ENCODE measurements around the gene EXOC4. TPM values are rescaled to one million over a fixed set of nuclear protein-coding genes. Genes with fewer than 3 reads are reported as not detected.
A peak's percentile ranks its signal among the peaks of the same experiment; 100 is the strongest.

Gene EXOC4
- total and polyA plus RNA-seq, 2 donors (not counting 1 experiment from before 2014, with no cell fraction given) = 79.6 to 158 TPM

DNA sequence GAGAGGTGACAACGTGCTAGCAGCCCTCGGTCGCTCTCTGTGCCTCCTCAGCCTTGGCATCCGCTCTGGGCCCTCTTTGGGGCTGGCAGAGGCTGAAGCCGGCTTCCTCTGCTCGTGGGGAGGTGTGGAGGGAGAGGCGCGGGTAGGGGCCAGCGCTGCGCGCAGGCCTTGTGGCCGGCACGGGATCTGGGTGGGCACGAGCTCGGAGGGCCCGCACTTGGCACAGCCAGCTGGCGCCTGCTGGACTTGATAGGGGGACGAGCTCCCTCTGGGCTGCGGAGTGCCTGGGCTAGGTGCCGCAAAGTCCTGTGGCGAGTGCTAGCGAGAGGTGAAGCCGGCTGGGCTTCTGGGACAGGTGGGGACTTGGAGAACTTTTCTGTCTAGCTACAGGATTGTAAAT, 170.7 kb downstream of the EXOC4 start:
- Histone ChIP-seq H3K27ac (ENCODE audit: insufficient read depth, low read length) (no peak overlapping the region), H4K20me1 (ENCODE audit: control insufficient read depth, extremely low read depth, insufficient read depth, low read length) (no peaks in the 10 kb centered on the region), H2AFZ (ENCODE audit: low read length) (no peak overlapping the region), H3K27me3 (ENCODE audit: control insufficient read depth, insufficient read depth, low read length) (no peaks in the 10 kb centered on the region), H3K4me1 (ENCODE audit: control insufficient read depth, extremely low read depth, insufficient read depth, low read length) (no peaks in the 10 kb centered on the region), H3K9ac (ENCODE audit: insufficient read depth, low read length) (no peak overlapping the region), H3K9me3 (ENCODE audit: control insufficient read depth, insufficient read depth, low read depth, low read length) (no peaks in the 10 kb centered on the region), H3K36me3 (ENCODE audit: control insufficient read depth, insufficient read depth, low read length) (no peaks in the 10 kb centered on the region), H3K4me2 (ENCODE audit: extremely low read depth, insufficient read depth, low read length) (no peak overlapping the region), H3K4me3 (replicated peaks in 1 of 4; ENCODE audit: control extremely low read depth in 1 of 4, insufficient read depth in 1 of 4, low read depth in 3 of 4, low read length in 4 of 4) (no peak overlapping the region), H3K79me2 (ENCODE audit: control insufficient read depth, insufficient read depth, low read length) (no peaks in the 10 kb centered on the region)
- no peak for DNase-seq (ENCODE audit: low read depth in 2 of 2)
- no peak for TF ChIP-seq EZH2 (IDR thresholded peaks at IDR 0.05; ENCODE audit: low read length, missing control alignments)
- no peak for TF ChIP-seq CTCF (conservative IDR thresholded peaks at IDR 0.05 in 1 of 2, IDR thresholded peaks at IDR 0.05 in 1 of 2; ENCODE audit: low read depth in 1 of 2, low read length in 2 of 2)

DNA sequence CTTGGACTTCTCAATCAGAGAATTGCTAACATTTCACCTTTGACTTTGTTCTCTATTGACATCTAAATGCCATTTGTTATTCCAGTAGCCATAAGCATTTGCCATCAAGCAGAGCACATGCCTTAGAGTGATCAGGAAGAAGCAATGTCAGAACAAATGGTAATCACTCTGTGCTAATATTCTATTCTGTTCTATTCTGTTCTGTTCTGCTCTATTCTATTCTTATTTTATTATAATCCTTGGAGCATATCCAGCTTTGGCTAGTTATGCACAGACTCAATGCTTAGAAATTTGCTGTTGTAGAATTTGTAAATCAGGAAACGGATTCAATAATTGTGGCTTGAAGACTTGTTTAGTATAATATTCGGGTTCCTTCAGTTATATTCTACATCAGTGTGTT, 175.4 kb downstream of the EXOC4 start:
- no peaks in the 10 kb centered on the region for H3K27me3 ChIP-seq (ENCODE audit: control insufficient read depth, insufficient read depth, low read length)
- no peak overlapping the region for H3K4me3 ChIP-seq (replicated peaks in 1 of 4; ENCODE audit: control extremely low read depth in 1 of 4, insufficient read depth in 1 of 4, low read depth in 3 of 4, low read length in 4 of 4)
- TF ChIP-seq CTCF (conservative IDR thresholded peaks at IDR 0.05 in 1 of 2, IDR thresholded peaks at IDR 0.05 in 1 of 2; ENCODE audit: low read depth in 1 of 2, low read length in 2 of 2) = no peak
- TF ChIP-seq EZH2 (IDR thresholded peaks at IDR 0.05; ENCODE audit: low read length, missing control alignments) = no peak
- H3K36me3 ChIP-seq (ENCODE audit: control insufficient read depth, insufficient read depth, low read length) = no peaks in the 10 kb centered on the region
- H3K79me2 ChIP-seq (ENCODE audit: control insufficient read depth, insufficient read depth, low read length) = no peaks in the 10 kb centered on the region
- no peak overlapping the region for H3K27ac ChIP-seq (ENCODE audit: insufficient read depth, low read length)
- no peak overlapping the region for H3K4me2 ChIP-seq (ENCODE audit: extremely low read depth, insufficient read depth, low read length)
- DNase-seq (ENCODE audit: low read depth in 2 of 2) = no peak
- H4K20me1 ChIP-seq (ENCODE audit: control insufficient read depth, extremely low read depth, insufficient read depth, low read length) = no peaks in the 10 kb centered on the region
- no peak overlapping the region for H3K9ac ChIP-seq (ENCODE audit: insufficient read depth, low read length)
- no peaks in the 10 kb centered on the region for H3K4me1 ChIP-seq (ENCODE audit: control insufficient read depth, extremely low read depth, insufficient read depth, low read length)
- H2AFZ ChIP-seq (ENCODE audit: low read length) = no peak overlapping the region
- H3K9me3 ChIP-seq (ENCODE audit: control insufficient read depth, insufficient read depth, low read depth, low read length) = no peaks in the 10 kb centered on the region

- Histone ChIP-seq H3K79me2 (ENCODE audit: control insufficient read depth, insufficient read depth, low read length) (no peaks in the 10 kb centered on the region), H3K4me1 (ENCODE audit: control insufficient read depth, extremely low read depth, insufficient read depth, low read length) (no peaks in the 10 kb centered on the region), H3K36me3 (ENCODE audit: control insufficient read depth, insufficient read depth, low read length) (no peaks in the 10 kb centered on the region), H3K9me3 (ENCODE audit: control insufficient read depth, insufficient read depth, low read depth, low read length) (no peaks in the 10 kb centered on the region), H3K4me3 (replicated peaks in 1 of 4; ENCODE audit: control extremely low read depth in 1 of 4, insufficient read depth in 1 of 4, low read depth in 3 of 4, low read length in 4 of 4) (no peak overlapping the region), H3K9ac (ENCODE audit: insufficient read depth, low read length) (no peak overlapping the region), H2AFZ (ENCODE audit: low read length) (no peak overlapping the region), H3K27me3 (ENCODE audit: control insufficient read depth, insufficient read depth, low read length) (no peaks in the 10 kb centered on the region), H3K4me2 (ENCODE audit: extremely low read depth, insufficient read depth, low read length) (no peak overlapping the region), H4K20me1 (ENCODE audit: control insufficient read depth, extremely low read depth, insufficient read depth, low read length) (no peaks in the 10 kb centered on the region), H3K27ac (ENCODE audit: insufficient read depth, low read length) (no peak overlapping the region)
- no peak for TF ChIP-seq CTCF (conservative IDR thresholded peaks at IDR 0.05 in 1 of 2, IDR thresholded peaks at IDR 0.05 in 1 of 2; ENCODE audit: low read depth in 1 of 2, low read length in 2 of 2)
- no peak for TF ChIP-seq EZH2 (IDR thresholded peaks at IDR 0.05; ENCODE audit: low read length, missing control alignments)
- DNase-seq (ENCODE audit: low read depth in 2 of 2) = peak in 1 of 2 donors; percentile 6
Observed at GRCh38 chr7:133428876-133429275, 176.0 kb downstream of the EXOC4 start.

Measured in fibroblast of lung (primary cell).